ENCODE measurements around the gene SMIM9.

Gene SMIM9

GRCh38 chrX:154793084-154793795 lies 41.2 kb downstream of the SMIM9 start:
- no peak for DNase-seq (ENCODE audit: low spot score)
- TF ChIP-seq CTCF (conservative IDR thresholded peaks at IDR 0.05; ENCODE audit: low read depth), result no peak
- ChIA-PET CTCF (interaction anchor here (0.7 kb wide), 1 partner anchor 45 kb away, joined by 3 read pairs; no protein-coding TSS in a partner anchor), POLR2A (ENCODE audit: low non-redundant PET) (no interaction called here)
- H3K27ac ChIP-seq, result no peak overlapping the region

DNA sequence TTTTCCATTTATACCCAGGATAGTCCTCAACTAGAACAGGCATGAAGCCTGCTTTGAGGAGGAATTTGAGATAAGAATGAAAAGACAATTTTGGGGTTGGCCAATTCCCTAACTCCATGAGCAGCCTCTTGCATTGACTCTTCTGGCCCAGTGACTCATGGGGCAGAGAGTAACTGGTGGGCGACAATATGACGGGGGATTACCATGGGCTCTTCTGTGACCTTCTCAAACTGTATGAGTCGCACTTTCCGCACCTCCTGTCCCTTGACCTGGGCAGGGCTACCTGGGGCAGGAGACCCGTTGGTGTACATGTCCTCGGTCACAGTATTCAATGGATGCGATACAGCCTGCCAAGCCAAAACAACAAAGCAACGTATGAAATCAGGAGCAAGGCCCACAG lies 42.5 kb downstream of the SMIM9 start:
- DNase-seq (ENCODE audit: low spot score), result no peak
- POLR2A ChIA-PET (ENCODE audit: low non-redundant PET), result no interaction called here
- no peak overlapping the region for H3K27ac ChIP-seq
- TF ChIP-seq CTCF (conservative IDR thresholded peaks at IDR 0.05; ENCODE audit: low read depth), result no peak
- CTCF ChIA-PET, result interaction anchor here (0.7 kb wide), 1 partner anchor 849 kb away, joined by 4 read pairs; no protein-coding TSS in a partner anchor

GRCh38 chrX:154791467-154791866 lies 43.0 kb downstream of the SMIM9 start:
- ChIA-PET CTCF (no interaction called here), POLR2A (ENCODE audit: low non-redundant PET) (no interaction called here)
- DNase-seq (ENCODE audit: low spot score), result no peak
- TF ChIP-seq CTCF (conservative IDR thresholded peaks at IDR 0.05; ENCODE audit: low read depth), result no peak
- no peak overlapping the region for H3K27ac ChIP-seq

- TF ChIP-seq CTCF (conservative IDR thresholded peaks at IDR 0.05; ENCODE audit: low read depth), result no peak
- ChIA-PET POLR2A (ENCODE audit: low non-redundant PET) (no interaction called here), CTCF (no interaction called here)
- no peak for DNase-seq (ENCODE audit: low spot score)
- H3K27ac ChIP-seq, result no peak overlapping the region
Observed at GRCh38 chrX:154785716-154786115, 48.7 kb downstream of the SMIM9 start.

GRCh38 chrX:154784149-154784995 lies 50.1 kb downstream of the SMIM9 start:
- no peak overlapping the region for H3K27ac ChIP-seq
- ChIA-PET POLR2A (ENCODE audit: low non-redundant PET) (no interaction called here), CTCF (no interaction called here)
- no peak for DNase-seq (ENCODE audit: low spot score)
- TF ChIP-seq CTCF (conservative IDR thresholded peaks at IDR 0.05; ENCODE audit: low read depth), result no peak

- DNase-seq (ENCODE audit: low spot score), result no peak
- no peak for TF ChIP-seq CTCF (conservative IDR thresholded peaks at IDR 0.05; ENCODE audit: low read depth)
- H3K27ac ChIP-seq, result no peak overlapping the region
- ChIA-PET CTCF (no interaction called here), POLR2A (ENCODE audit: low non-redundant PET) (no interaction called here)
Observed at GRCh38 chrX:154780968-154781367, 53.5 kb downstream of the SMIM9 start.

Data from RWPE1 (cell line).